ENCODE measurements around the gene MACROD2.

The MACROD2 gene

GRCh38 chr20:15396900-15397299 is 1401.6 kb downstream of the MACROD2 start (continued):
- TF ChIP-seq ZNF677 (tag by site-specific recombination; IDR thresholded peaks at IDR 0.05): no peak
- TF ChIP-seq ZNF704 (tag by site-specific recombination; IDR thresholded peaks at IDR 0.05): no peak
- no peak for TF ChIP-seq ZNF654 (tag by site-specific recombination; IDR thresholded peaks at IDR 0.05; ENCODE audit: low read depth)
- no peak for TF ChIP-seq ZNF626 (tag by site-specific recombination; IDR thresholded peaks at IDR 0.05)
- no peak for TF ChIP-seq ZNF221 (tag by site-specific recombination; IDR thresholded peaks at IDR 0.05; ENCODE audit: borderline replicate concordance)
- no peak for TF ChIP-seq GLI2 (tag by site-specific recombination; IDR thresholded peaks at IDR 0.05; ENCODE audit: borderline replicate concordance, low read depth)
- TF ChIP-seq FEZF1 (tag by site-specific recombination; IDR thresholded peaks at IDR 0.05): no peak
- TF ChIP-seq ZNF571 (tag by site-specific recombination; IDR thresholded peaks at IDR 0.05): no peak

GRCh38 chr20:15399781-15400180 is 1404.5 kb downstream of the MACROD2 start:
- Histone ChIP-seq H3K4me3 (ENCODE audit: low read depth, low read length) (no peak overlapping the region), H3K36me3 (ENCODE audit: control insufficient read depth in 2 of 2, insufficient read depth in 1 of 2, low read length in 2 of 2) (no peaks in the 10 kb centered on the region), H3K9me3 (ENCODE audit: control insufficient read depth, insufficient read depth, low read depth, low read length) (no peaks in the 10 kb centered on the region), H3K4me1 (ENCODE audit: control insufficient read depth, insufficient read depth, low read length) (no peaks in the 10 kb centered on the region), H3K27ac (ENCODE audit: extremely low read depth, low read depth, low read length) (no peak overlapping the region)
- POLR2A ChIA-PET: no interaction called here
- CTCF ChIA-PET: no interaction called here
- TF ChIP-seq ZNF19 (tag by site-specific recombination; IDR thresholded peaks at IDR 0.05; ENCODE audit: low read depth) (no peak), ZNF37A (tag by site-specific recombination; IDR thresholded peaks at IDR 0.05) (no peak), ZNF324 (tag by site-specific recombination; IDR thresholded peaks at IDR 0.05) (no peak), ZBTB8A (tag by site-specific recombination; IDR thresholded peaks at IDR 0.05) (no peak), ZNF433 (tag by site-specific recombination; IDR thresholded peaks at IDR 0.05; ENCODE audit: low read depth) (no peak), MEIS1 (CRISPR knock-in tag; IDR thresholded peaks at IDR 0.05; ENCODE audit: borderline replicate concordance) (no peak), ZNF670 (tag by site-specific recombination; IDR thresholded peaks at IDR 0.05; ENCODE audit: low read depth) (no peak), SP3 (tag by site-specific recombination; IDR thresholded peaks at IDR 0.05) (no peak), ZNF416 (tag by site-specific recombination; IDR thresholded peaks at IDR 0.05) (no peak), ZBTB1 (tag by site-specific recombination; IDR thresholded peaks at IDR 0.05) (no peak), ZIC2 (tag by site-specific recombination; IDR thresholded peaks at IDR 0.05) (no peak), ZNF121 (tag by site-specific recombination; IDR thresholded peaks at IDR 0.05) (no peak), KLF7 (tag by site-specific recombination; IDR thresholded peaks at IDR 0.05; ENCODE audit: borderline replicate concordance) (no peak), ZSCAN5A (tag by site-specific recombination; IDR thresholded peaks at IDR 0.05) (no peak)

- no peaks in the 10 kb centered on the region for H3K4me1 ChIP-seq (ENCODE audit: control insufficient read depth, insufficient read depth, low read length)
- ChIA-PET POLR2A (no interaction called here), CTCF (no interaction called here)
- TF ChIP-seq ZNF362 (tag by site-specific recombination; IDR thresholded peaks at IDR 0.05) (no peak), ATF2 (tag by site-specific recombination; IDR thresholded peaks at IDR 0.05; ENCODE audit: low read depth) (no peak), SCRT2 (tag by site-specific recombination; IDR thresholded peaks at IDR 0.05) (no peak), ZNF423 (tag by site-specific recombination; IDR thresholded peaks at IDR 0.05) (no peak), SP3 (tag by site-specific recombination; IDR thresholded peaks at IDR 0.05) (no peak)
- no peak overlapping the region for H3K27ac ChIP-seq (ENCODE audit: extremely low read depth, low read depth, low read length)
- H3K36me3 ChIP-seq (ENCODE audit: control insufficient read depth in 2 of 2, insufficient read depth in 1 of 2, low read length in 2 of 2): no peaks in the 10 kb centered on the region
- H3K9me3 ChIP-seq (ENCODE audit: control insufficient read depth, insufficient read depth, low read depth, low read length): no peaks in the 10 kb centered on the region
- no peak overlapping the region for H3K4me3 ChIP-seq (ENCODE audit: low read depth, low read length)
Observed at GRCh38 chr20:15406072-15406471, 1410.8 kb downstream of the MACROD2 start.
